Left ventricle myocardium inferior (tissue), 1 donor: ENCODE measurements around the gene SORCS2. TPM values are rescaled to one million over a fixed set of nuclear protein-coding genes. Genes with fewer than 3 reads are reported as not detected.

Experiments
- DNase-seq: peaks from one replicate; pipeline ENCODE4 v3.0.0-alpha.2; 2020
- H3K27ac ChIP-seq: fragments of 200-600 bp; replicated peaks from 2 replicates; pipeline ENCODE4 v1.8.0; 2021
- H3K27me3 ChIP-seq: fragments of 200-600 bp; 2 replicates; pipeline ENCODE4 v1.8.0; 2021; ENCODE audit warnings: low read depth
- H3K36me3 ChIP-seq: fragments of 200-600 bp; 2 replicates; pipeline ENCODE4 v1.8.0; 2021
- H3K4me1 ChIP-seq: fragments of 200-600 bp; 2 replicates; pipeline ENCODE4 v1.8.0; 2021
- H3K4me3 ChIP-seq: fragments of 200-600 bp; 2 replicates; pipeline ENCODE4 v1.8.0; 2021; ENCODE audit warnings: mild to moderate bottlenecking, moderate library complexity
- H3K9me3 ChIP-seq: fragments of 200-600 bp; replicated peaks from 2 replicates; pipeline ENCODE4 v1.8.0; 2021
- CTCF ChIP-seq: fragments of 200-600 bp; IDR thresholded peaks from 2 replicates; pipeline ENCODE4 v1.8.0; 2021; ENCODE audit warnings: antibody characterized with exemption, mild to moderate bottlenecking, borderline replicate concordance
- intact Hi-C: fragments of 100-400 bp; cut with micrococcal nuclease; formaldehyde crosslinking; loops from one replicate; pipeline ENCODE4 v1.11.0; 2022
- total RNA-seq: library from RNA; stranded (reverse); fragmentation: NEBNext Ultra II Directional; extraction: Animal tissue kit (Norgen Biotek cat#: 25700); gene quantifications from one replicate; pipeline ENCODE4 v1.2.1, GENCODE V29; 2021
- donor health status: DM: no; HTN: yes; CAD: no; lungs with severe emphysema.

Gene SORCS2
- total RNA-seq, 1 donor from 2014 or later: 1.2 TPM

DNA sequence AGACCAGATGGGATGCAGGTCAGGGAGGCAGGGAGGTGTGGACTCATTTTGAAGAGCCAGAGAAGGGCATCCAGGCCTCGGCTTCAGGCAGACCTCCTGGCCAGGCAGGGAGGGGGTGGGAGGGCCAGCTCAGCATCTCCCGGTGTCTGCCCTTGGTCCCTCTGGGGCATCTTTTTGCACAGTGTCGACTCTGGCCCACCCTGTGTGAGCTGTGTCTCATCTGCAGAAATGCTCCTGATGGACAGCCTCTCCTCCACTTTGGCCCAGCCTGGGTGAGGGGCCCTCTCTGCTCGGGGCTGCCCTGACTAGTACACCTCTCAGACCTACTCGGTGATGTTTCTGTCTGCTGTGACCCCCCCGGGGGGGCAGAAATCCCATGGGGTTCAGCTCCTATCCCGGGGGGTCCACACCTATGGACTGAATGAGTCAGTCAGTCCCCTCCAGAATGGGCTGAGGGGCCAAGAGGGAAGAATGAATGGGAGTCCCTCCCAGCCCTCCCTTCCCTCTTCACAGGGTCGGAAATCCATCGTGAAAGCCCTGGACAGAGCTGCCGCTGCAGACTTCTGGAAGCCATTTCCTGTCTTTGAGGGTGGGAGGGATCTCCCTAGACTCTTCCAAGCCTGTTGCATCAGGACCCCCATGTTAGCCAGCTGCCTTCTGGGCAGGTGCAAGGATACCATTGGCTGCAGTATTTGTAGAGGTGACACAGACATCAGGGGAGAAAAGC is 439.1 kb downstream of the SORCS2 start:
- H3K27ac ChIP-seq: peak overlapping the region; percentile 58
- intact Hi-C loops: no loop called here
- no peak overlapping the region for H3K4me3 ChIP-seq

GRCh38 chr4:7632341-7632740 is 440.0 kb downstream of the SORCS2 start:
- DNase-seq: no peak
- intact Hi-C loops: no loop called here
- no peak for TF ChIP-seq CTCF

More for the DNA sequence above, 439.1 kb downstream of the SORCS2 start:
- Histone ChIP-seq H3K36me3 (no peaks in the 10 kb centered on the region), H3K9me3 (no peaks in the 10 kb centered on the region), H3K27me3 (peaks cover 60% of the 10 kb centered on the region), H3K4me1 (peaks cover 34% of the 10 kb centered on the region)
- no peak for DNase-seq
- TF ChIP-seq CTCF: no peak

GRCh38 chr4:7632971-7633370 is 440.6 kb downstream of the SORCS2 start:
- Histone ChIP-seq H3K27me3 (peaks cover 67% of the 10 kb centered on the region), H3K4me1 (peaks cover 34% of the 10 kb centered on the region), H3K27ac (no peak overlapping the region), H3K36me3 (no peaks in the 10 kb centered on the region), H3K9me3 (no peaks in the 10 kb centered on the region), H3K4me3 (no peak overlapping the region)
- intact Hi-C loops: no loop called here
- no peak for TF ChIP-seq CTCF
- no peak for DNase-seq

More at GRCh38 chr4:7632341-7632740, 440.0 kb downstream of the SORCS2 start:
- Histone ChIP-seq H3K9me3 (no peaks in the 10 kb centered on the region), H3K4me3 (no peak overlapping the region), H3K4me1 (peaks cover 34% of the 10 kb centered on the region), H3K36me3 (no peaks in the 10 kb centered on the region), H3K27me3 (peaks cover 65% of the 10 kb centered on the region), H3K27ac (no peak overlapping the region)

DNA sequence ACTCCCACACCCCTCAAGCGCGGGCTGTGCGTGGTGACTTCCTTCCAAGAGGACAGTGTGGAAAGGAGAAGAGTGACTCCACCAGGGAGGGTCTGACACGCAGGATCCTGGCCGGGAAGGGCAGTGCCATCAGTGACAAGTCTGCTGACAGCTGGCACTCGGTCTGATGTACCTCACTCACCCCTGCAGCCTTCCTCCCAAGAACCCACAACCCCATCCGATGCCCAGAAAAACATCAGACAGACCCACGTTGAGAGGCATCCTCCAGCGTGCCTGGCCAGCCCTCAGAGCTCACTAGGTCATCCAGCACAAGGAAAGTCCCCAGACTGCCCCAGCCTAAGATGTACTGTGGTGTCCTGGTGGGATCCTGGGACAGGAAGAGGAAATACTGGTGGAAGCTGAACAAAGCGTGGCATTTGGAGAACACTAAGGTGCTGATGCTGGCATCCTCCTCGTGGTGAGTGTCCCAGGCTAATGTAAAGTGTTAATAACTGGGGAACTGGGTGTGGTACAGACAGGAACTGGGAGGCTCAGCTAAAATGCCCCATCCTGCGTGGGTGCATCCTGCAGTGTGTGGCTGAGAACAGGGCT is 442.4 kb downstream of the SORCS2 start:
- Histone ChIP-seq H3K27me3 (peaks cover 69% of the 10 kb centered on the region), H3K36me3 (no peaks in the 10 kb centered on the region), H3K9me3 (no peaks in the 10 kb centered on the region), H3K4me1 (peaks cover 29% of the 10 kb centered on the region), H3K27ac (no peak overlapping the region), H3K4me3 (no peak overlapping the region)
- no peak for DNase-seq
- TF ChIP-seq CTCF: no peak
- intact Hi-C loops: no loop called here

DNA sequence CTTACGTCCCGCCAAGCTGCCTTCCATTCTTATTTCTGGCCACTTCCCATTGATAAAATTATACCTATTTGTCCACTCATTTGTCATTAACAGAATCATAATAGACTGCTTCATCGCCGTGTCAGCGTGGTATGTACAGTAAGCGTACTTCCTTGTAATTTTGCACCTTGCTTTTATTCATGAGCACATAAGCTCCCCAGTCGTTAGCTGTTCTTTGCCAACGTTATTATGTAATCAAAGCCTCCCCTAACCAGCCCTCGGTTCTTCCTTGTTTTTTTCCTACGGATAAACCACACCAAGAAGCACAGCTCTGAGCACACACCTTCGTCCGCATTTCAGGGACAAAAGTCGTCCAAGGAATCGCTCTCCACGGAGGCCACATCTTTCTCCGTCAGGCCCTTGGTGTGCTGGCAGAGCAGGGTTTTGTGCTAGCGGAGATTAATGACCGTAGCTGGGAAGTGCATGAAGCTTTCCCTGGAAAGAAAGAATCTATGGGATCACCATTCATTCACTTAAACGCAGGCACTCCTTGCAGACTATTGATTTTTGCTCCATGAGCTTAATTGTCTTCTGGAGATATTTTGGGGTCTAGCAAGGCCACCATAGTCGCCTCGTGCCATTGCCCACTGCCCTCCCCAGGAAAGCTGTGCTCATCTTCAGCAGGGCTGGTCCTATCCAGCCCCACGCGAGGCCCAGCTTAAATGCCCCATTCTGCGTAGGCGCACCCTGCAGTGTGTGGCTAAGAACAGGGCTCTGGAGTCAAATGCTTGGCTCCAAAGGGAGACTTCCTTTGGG is 443.3 kb downstream of the SORCS2 start:
- no peak for DNase-seq
- no peaks in the 10 kb centered on the region for H3K9me3 ChIP-seq
- no peaks in the 10 kb centered on the region for H3K36me3 ChIP-seq
- no peak for TF ChIP-seq CTCF
- peaks cover 21% of the 10 kb centered on the region for H3K4me1 ChIP-seq
- H3K27me3 ChIP-seq: peaks cover 69% of the 10 kb centered on the region
- intact Hi-C loops: no loop called here
- no peak overlapping the region for H3K27ac ChIP-seq
- H3K4me3 ChIP-seq: no peak overlapping the region
